ENCODE measurements around the gene SLC34A3. TPM values are rescaled to one million over a fixed set of nuclear protein-coding genes. Genes with fewer than 3 reads are reported as not detected.

SLC34A3 gene
- total RNA-seq, 4 donors from 2014 or later, result not detected

DNA sequence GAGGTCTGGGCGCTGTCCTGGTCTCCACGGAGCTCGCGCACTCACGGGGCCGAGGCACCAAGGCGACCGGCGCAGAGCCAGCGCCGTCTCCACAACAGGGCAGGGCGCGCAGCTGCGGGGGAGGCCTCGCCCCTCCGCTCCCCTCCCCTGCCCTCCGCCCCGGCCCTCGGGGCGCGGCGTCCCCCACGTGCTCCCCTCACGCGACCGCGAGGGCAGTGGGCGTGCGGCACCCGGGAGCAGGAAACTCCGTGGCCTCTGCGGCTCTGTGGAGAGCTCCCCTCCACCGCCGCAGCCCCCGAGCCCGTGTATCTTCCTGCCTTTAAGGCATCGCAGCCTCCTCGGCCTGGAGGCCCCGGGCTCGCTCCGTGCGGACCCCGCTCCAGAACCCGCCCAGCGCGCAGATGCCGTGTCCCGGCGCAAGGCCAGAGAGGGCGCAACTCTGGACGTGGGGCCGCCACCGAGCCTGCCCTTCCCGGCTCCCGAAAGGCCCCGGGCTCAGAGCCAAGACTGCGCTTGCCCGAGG lies 9.7 kb downstream of the SLC34A3 start:
- Histone ChIP-seq H3K36me3 (peaks cover 0 to 5% (median 0%) of the 10 kb centered on the region in 4 donors), H3K4me1 (peaks cover 44 to 65% (median 56%) of the 10 kb centered on the region in 4 donors), H3K27me3 (no peaks in the 10 kb centered on the region), H3K27ac (peak overlapping the region; percentile 99 to 100 (median 100)), H3K9me3 (no peaks in the 10 kb centered on the region), H3K4me3 (peak overlapping the region; percentile 42 to 78 (median 70))
- 1% methylated on average over 55 of the region's 58 CpGs; no CpG with 5 or more reads in 1 of the 2 donors for WGBS, 2 donors (ENCODE audit: low coverage in 1 of 2)
- DNase-seq, result peak; percentile 83
- intact Hi-C loops (cut with DNase I; ENCODE audit: low total_unique reads), result no loop called here
- in situ Hi-C loops (cut with MboI; ENCODE audit: low pct_ligation_motif_present in 1 of 4, low pct_unique_long_range_greater_than_20kb in 1 of 4, low sequenced_read_pairs in 3 of 4), result no loop called here
- peak; percentile 56 for TF ChIP-seq POLR2A (IDR thresholded peaks at IDR 0.05)
- TF ChIP-seq, protein P1, sequence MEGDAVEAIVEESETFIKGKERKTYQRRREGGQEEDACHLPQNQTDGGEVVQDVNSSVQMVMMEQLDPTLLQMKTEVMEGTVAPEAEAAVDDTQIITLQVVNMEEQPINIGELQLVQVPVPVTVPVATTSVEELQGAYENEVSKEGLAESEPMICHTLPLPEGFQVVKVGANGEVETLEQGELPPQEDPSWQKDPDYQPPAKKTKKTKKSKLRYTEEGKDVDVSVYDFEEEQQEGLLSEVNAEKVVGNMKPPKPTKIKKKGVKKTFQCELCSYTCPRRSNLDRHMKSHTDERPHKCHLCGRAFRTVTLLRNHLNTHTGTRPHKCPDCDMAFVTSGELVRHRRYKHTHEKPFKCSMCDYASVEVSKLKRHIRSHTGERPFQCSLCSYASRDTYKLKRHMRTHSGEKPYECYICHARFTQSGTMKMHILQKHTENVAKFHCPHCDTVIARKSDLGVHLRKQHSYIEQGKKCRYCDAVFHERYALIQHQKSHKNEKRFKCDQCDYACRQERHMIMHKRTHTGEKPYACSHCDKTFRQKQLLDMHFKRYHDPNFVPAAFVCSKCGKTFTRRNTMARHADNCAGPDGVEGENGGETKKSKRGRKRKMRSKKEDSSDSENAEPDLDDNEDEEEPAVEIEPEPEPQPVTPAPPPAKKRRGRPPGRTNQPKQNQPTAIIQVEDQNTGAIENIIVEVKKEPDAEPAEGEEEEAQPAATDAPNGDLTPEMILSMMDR (IDR thresholded peaks at IDR 0.05), result peak in 1 of 5 experiments; percentile 6
- peak; percentile 20 to 63 (median 60) for TF ChIP-seq POLR2AphosphoS5 (IDR thresholded peaks at IDR 0.05)
- no peak for TF ChIP-seq EP300 (IDR thresholded peaks at IDR 0.05; ENCODE audit: low read depth)

DNA sequence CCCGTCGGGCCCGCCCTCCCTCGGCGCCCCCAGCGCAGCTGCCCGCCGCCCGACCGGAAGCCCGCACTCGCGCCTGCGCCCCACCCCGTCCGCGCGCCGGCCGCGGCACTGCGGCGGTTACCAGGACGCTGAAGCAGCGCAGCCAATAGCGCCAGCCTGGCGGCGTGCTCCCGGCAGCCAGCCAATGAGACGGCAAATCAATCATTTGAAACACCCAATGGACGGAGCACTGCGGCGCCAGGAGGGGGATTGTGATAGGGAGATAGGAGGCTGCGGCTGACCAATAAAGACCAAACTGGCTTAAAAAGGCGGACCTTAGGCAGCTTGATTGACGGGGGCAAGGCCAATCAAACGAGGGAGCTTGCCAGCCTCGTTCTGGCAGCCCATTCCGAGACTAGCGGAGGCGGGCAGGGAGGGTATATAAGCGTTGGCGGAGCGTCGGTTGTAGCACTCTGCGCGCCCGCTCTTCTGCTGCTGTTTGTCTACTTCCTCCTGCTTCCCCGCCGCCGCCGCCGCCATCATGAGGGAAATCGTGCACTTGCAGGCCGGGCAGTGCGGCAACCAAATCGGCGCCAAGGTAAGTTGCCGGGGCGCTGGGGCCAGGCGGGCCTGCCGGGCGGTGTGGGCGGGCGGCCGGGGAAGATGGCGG lies 10.3 kb downstream of the SLC34A3 start, which contains the start of gene TUBB4B:
TSS of gene TUBB4B (plus strand) at position 447 of the 649 bp plus-strand sequence. CDS start at position 521, 74 bp downstream.
- in situ Hi-C loops (cut with MboI; ENCODE audit: low pct_ligation_motif_present in 1 of 4, low pct_unique_long_range_greater_than_20kb in 1 of 4, low sequenced_read_pairs in 3 of 4), result no loop called here
- H3K4me1 ChIP-seq, result peaks cover 43 to 64% (median 54%) of the 10 kb centered on the region in 4 donors
- H3K9me3 ChIP-seq, result no peaks in the 10 kb centered on the region
- peak; percentile 99 for DNase-seq
- WGBS, 2 donors (ENCODE audit: low coverage in 1 of 2), result 1% methylated on average over 56 of the region's 67 CpGs; no CpG with 5 or more reads in 1 of the 2 donors
- intact Hi-C loops (cut with DNase I; ENCODE audit: low total_unique reads), result no loop called here
- H3K36me3 ChIP-seq, result peaks cover 0 to 5% (median 0%) of the 10 kb centered on the region in 4 donors
- H3K4me3 ChIP-seq, result peak within 1 kb of the TSS; percentile 67 to 95 (median 82)
- H3K27me3 ChIP-seq, result no peaks in the 10 kb centered on the region
- peak; percentile 100 for TF ChIP-seq POLR2A (IDR thresholded peaks at IDR 0.05)
- TF ChIP-seq, protein P1 (IDR thresholded peaks at IDR 0.05), result peak in 1 of 5 experiments; percentile 13
- TF ChIP-seq POLR2AphosphoS5 (IDR thresholded peaks at IDR 0.05), result peak; percentile 99 to 100 (median 100)
- no peak for TF ChIP-seq EP300 (IDR thresholded peaks at IDR 0.05; ENCODE audit: low read depth)
- peak within 1 kb of the TSS; percentile 99 to 100 (median 100) for H3K27ac ChIP-seq

DNA sequence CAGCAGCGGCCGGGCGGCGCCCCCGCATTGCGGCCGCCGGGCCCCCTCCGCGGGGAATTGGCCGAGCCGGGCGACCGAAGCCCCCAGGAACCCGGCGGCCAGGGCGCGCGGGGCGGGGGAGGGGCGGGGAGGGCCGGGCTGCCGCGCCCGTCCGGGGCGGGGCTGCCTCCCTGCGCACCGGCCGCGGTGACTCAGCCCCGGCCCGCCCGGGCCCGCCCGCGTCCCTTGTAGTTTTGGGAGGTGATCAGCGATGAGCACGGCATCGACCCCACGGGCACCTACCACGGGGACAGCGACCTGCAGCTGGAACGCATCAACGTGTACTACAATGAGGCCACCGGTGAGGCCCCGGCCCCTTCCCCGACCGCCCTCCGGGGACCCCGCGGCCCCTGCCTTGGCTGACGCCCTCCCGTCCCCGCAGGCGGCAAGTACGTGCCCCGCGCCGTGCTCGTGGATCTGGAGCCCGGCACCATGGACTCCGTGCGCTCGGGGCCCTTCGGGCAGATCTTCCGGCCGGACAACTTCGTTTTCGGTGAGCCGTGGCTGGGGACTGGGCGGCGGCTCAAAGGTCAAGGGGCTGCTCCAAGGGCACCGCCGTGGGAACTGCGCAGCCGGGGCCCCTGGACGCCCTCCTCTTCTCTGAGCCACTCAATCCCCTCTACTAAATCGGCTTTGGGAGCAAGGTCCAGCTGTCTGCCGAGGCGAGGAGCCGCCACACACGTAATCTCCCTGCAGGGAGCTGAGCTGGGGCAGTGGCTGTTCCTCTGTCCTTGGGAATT lies 11.0 kb downstream of the SLC34A3 start:
- TF ChIP-seq EP300 (IDR thresholded peaks at IDR 0.05; ENCODE audit: low read depth), result no peak
- TF ChIP-seq POLR2A (IDR thresholded peaks at IDR 0.05), result peak; percentile 19
- TF ChIP-seq, protein P1 (IDR thresholded peaks at IDR 0.05), result no peak
- TF ChIP-seq POLR2AphosphoS5 (IDR thresholded peaks at IDR 0.05), result peak; percentile 18 to 78 (median 55)
- intact Hi-C loops (cut with DNase I; ENCODE audit: low total_unique reads), result no loop called here
- Histone ChIP-seq H3K4me3 (peak overlapping the region; percentile 49 to 95 (median 74)), H3K9me3 (no peaks in the 10 kb centered on the region), H3K36me3 (peaks cover 0 to 5% (median 0%) of the 10 kb centered on the region in 4 donors), H3K27ac (peak overlapping the region; percentile 86 to 100 (median 93)), H3K4me1 (peaks cover 37 to 57% (median 48%) of the 10 kb centered on the region in 4 donors), H3K27me3 (no peaks in the 10 kb centered on the region)
- WGBS, 2 donors (ENCODE audit: low coverage in 1 of 2), result 2% methylated on average over 54 of the region's 83 CpGs; no CpG with 5 or more reads in 1 of the 2 donors
- peak; percentile 80 for DNase-seq
- in situ Hi-C loops (cut with MboI; ENCODE audit: low pct_ligation_motif_present in 1 of 4, low pct_unique_long_range_greater_than_20kb in 1 of 4, low sequenced_read_pairs in 3 of 4), result no loop called here
